Lower leg skin (tissue), 4 donors: ENCODE data around the gene VSTM2B. TPM values are rescaled to one million over a fixed set of nuclear protein-coding genes. Genes with fewer than 3 reads are reported as not detected.

Source experiments
- DNase-seq, 2 donors: peaks; one replicate each; pipeline ENCODE4 v3.0.0-alpha.2; 2019; ENCODE audit warnings: low spot score in 2 of 2
- H3K4me3 ChIP-seq: fragments of 200-600 bp; sonication (generic); 2 replicates; pipeline ENCODE4 v1.5.1; 2017; ENCODE audit warnings: mild to moderate bottlenecking, low read depth; ENCODE audit not compliant: poor library complexity, severe bottlenecking
- POLR2A ChIP-seq, 2 donors: fragments of 450-650 bp; IDR thresholded peaks; one replicate each; pipeline ENCODE4 v1.6.1; 2016 to 2017; ENCODE audit warnings: antibody characterized with exemption in 2 of 2, mild to moderate bottlenecking in 1 of 2, moderate library complexity in 1 of 2
- WGBS, 2 donors: methylation state at CpG; one replicate each; pipeline ENCODE4 v1.1.5; 2018; 5-methylcytosine and 5-hydroxymethylcytosine counted together
- intact Hi-C: fragments of 100-400 bp; cut with DNase I; formaldehyde crosslinking; loops from one replicate; pipeline ENCODE4 v1.15.0; 2023; ENCODE audit warnings: low total_unique reads
- total RNA-seq, 4 donors: library from RNA; depleted of rRNA; stranded (reverse); fragments of >200 nt; gene quantifications; one replicate each; pipeline ENCODE4 v1.1.0, GENCODE V29; 2016
- TF ChIP-seq, protein P1 (sequence below), 3 donors: fragments of 450-650 bp; IDR thresholded peaks; one replicate each; pipeline ENCODE4 v1.5.1; 2016; ENCODE audit warnings: antibody characterized with exemption in 3 of 3, mild to moderate bottlenecking in 3 of 3, moderate library complexity in 2 of 3

VSTM2B gene
- total RNA-seq, 4 donors from 2014 or later = not detected

DNA sequence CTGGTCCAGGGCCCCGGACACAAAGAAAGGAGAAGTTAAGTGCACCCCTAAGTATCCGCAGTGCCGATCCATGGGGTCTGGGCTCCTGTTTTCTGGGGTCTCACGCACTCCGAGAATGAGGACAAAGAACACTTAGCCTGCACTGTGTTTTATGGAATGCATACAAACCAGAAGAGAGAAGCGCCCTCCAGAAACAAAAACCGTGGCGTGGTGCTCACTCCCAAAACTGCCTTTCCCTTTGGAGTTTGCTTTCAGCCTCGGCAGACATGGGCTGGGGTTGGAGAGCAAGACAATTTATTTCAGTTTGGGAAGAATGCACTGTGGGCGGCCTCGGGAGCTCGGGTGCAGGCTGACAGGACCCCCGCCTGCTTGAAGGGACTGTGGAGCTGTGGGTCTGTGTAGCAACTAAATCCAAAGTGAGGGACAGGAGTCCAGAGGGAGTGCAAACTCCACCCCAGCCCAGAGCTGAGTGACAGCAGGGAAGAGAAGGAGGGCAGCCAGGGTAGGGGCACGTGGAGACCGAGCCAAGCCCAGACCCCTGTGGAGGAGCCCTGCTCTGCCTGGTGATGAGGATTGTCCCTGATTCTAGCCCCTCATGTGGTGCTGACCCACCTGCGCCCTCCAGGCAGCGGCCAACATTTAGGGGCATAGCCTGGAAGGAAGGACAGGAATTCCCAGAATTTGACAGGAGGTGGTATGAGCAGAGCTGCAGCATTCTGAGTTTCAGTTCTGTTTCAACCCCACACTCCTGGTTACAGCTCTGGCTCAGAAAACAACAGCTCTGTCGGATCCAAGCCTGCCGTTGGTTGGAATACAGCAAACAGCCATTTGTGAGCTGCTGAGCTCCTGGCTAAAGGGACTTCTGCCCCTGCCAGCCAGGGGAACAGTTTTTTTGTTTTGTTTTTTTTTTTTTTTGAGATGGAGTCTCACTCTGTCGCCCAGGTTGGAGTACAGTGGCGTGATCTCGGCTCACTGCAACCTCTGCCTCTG lies 42.5 kb downstream of the VSTM2B start:
- DNase-seq = peak in 1 of 2 donors; percentile 64
- intact Hi-C loops = no loop called here
- H3K4me3 ChIP-seq = no peak overlapping the region
- TF ChIP-seq POLR2A (IDR thresholded peaks at IDR 0.05) = no peak
- TF ChIP-seq, protein P1, sequence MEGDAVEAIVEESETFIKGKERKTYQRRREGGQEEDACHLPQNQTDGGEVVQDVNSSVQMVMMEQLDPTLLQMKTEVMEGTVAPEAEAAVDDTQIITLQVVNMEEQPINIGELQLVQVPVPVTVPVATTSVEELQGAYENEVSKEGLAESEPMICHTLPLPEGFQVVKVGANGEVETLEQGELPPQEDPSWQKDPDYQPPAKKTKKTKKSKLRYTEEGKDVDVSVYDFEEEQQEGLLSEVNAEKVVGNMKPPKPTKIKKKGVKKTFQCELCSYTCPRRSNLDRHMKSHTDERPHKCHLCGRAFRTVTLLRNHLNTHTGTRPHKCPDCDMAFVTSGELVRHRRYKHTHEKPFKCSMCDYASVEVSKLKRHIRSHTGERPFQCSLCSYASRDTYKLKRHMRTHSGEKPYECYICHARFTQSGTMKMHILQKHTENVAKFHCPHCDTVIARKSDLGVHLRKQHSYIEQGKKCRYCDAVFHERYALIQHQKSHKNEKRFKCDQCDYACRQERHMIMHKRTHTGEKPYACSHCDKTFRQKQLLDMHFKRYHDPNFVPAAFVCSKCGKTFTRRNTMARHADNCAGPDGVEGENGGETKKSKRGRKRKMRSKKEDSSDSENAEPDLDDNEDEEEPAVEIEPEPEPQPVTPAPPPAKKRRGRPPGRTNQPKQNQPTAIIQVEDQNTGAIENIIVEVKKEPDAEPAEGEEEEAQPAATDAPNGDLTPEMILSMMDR (IDR thresholded peaks at IDR 0.05) = no peak
- 53 to 58% methylated on average over 20 to 22 of the region's 22 CpGs for WGBS, 2 donors

DNA sequence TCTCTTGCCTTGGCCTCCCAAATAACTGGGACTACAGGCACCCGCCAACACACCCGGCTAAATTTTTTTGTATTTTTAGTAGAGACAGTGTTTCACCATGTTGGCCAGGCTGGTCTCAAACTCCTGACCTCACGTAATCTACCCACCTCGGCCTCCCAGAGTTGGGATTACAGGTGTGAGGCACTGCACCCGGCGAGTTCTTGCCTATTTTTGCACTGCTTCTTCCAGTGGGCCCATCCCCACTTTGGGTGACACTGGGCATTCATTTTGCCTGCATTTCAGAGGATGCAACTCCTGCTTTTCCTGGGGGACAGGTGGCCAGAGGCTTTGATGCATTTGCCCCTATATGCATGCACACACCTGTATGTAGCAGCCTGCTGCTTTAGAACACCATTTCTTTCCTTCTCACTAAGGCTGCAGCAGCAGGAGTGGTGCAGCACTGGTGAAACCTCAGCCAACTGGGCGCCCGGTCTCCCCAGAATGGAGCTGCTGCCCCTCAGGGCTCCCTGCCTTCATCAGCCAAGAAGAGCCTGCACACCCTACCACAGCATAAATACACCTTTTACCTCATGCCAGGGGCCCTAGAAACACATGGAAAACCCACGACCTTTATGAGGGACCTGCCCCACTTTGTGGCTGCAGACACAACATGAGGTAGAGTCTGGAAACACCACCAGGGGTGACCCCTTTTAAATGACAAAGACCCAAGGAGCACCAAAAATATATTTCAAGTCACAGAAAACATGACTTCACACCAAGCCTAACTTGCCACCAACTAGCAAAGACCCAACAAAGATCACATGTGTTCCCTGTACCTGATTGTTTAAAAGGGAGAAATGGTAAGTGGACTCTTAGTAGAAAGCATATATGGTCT lies 43.5 kb downstream of the VSTM2B start:
- WGBS, 2 donors = 63 to 76% methylated on average over 9 of the region's 9 CpGs
- DNase-seq = peak in 1 of 2 donors; percentile 56
- no peak overlapping the region for H3K4me3 ChIP-seq
- TF ChIP-seq POLR2A (IDR thresholded peaks at IDR 0.05) = no peak
- TF ChIP-seq, protein P1 (IDR thresholded peaks at IDR 0.05) = no peak
- intact Hi-C loops = no loop called here

DNA sequence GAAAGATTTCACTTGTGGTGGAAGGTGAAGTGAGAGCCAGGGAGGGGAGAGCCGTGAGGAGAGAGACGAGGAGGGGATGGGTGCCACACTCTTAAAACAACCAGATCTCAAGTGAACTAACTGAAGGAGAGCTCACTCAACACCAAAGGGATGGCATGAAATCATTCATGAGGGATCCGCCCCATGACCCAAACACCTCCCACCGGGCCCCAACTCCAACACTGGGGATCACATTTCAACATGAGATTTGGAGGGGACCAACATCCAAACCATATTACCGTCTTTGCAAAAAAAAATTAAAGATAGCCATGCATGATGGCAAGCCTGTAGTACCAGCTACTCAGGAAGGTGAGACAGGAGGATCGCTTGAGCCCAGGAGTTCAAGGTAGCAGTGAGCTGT lies 45.4 kb downstream of the VSTM2B start:
- TF ChIP-seq, protein P1 (IDR thresholded peaks at IDR 0.05) = no peak
- no peak for TF ChIP-seq POLR2A (IDR thresholded peaks at IDR 0.05)
- 74 to 82% methylated on average over 6 of the region's 6 CpGs for WGBS, 2 donors
- no peak overlapping the region for H3K4me3 ChIP-seq
- intact Hi-C loops = no loop called here
- peak in 1 of 2 donors; percentile 58 for DNase-seq

DNA sequence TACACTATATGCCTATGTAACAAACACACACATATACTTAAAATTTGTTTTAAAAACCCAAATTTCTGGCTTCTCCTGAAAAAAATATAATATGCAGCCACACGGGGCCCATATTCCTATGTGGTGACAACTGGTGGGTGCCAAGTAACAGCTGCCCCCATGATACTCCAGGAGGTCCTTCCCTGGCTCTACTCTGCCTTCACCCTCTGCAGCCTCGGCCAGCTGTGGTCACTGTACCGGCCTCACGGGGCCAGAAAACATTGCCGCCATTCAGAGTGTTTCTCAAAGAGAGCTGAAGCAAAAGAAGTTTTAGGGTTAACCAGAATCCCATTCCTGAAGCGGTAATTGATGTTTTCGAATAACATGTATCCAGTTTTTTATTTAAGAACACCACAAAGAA lies 47.7 kb downstream of the VSTM2B start:
- intact Hi-C loops = no loop called here
- WGBS, 2 donors = 61 to 70% methylated on average over 7 of the region's 7 CpGs
- TF ChIP-seq POLR2A (IDR thresholded peaks at IDR 0.05) = no peak
- TF ChIP-seq, protein P1 (IDR thresholded peaks at IDR 0.05) = no peak
- peak in 1 of 2 donors; percentile 12 for DNase-seq
- H3K4me3 ChIP-seq = no peak overlapping the region

DNA sequence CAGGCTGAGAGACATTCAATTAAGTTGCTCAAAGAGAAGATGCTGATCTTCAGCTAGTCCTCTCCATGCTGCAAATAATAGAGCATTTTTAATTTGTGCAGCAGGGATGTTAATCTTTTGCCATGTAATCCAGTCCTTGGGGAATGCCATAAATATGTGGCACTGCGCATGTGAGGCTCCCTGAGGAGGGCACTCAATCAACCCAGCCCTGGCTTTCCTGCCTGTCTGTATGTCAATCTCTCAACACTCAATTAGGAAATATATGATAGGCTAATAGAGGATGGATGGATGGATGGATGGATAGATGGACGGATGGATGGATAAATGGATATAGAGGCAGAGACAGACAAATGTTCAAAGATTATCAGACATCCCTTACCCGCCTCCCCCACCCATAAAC lies 48.7 kb downstream of the VSTM2B start:
- intact Hi-C loops = no loop called here
- DNase-seq = peak in 1 of 2 donors; percentile 13
- WGBS, 2 donors = 58 to 67% methylated on average over 3 of the region's 3 CpGs
- H3K4me3 ChIP-seq = no peak overlapping the region
- no peak for TF ChIP-seq POLR2A (IDR thresholded peaks at IDR 0.05)
- TF ChIP-seq, protein P1 (IDR thresholded peaks at IDR 0.05) = no peak
